ES-I3 (cell line): ENCODE measurements around the gene PLEKHH1.

ENCODE experiments used
- H3K36me3 ChIP-seq: 2 replicates; pipeline ENCODE4 v1.6.1; 2013; ENCODE audit warnings: mild to moderate bottlenecking, low read length, control low read depth, moderate library complexity; ENCODE audit not compliant: insufficient read depth
- H3K4me1 ChIP-seq: 2 replicates; pipeline ENCODE4 v1.6.1; 2013; ENCODE audit warnings: mild to moderate bottlenecking, control low read depth, low read length; ENCODE audit not compliant: insufficient read depth
- H3K9ac ChIP-seq: 2 replicates; pipeline ENCODE4 v1.6.1; 2013; ENCODE audit warnings: low read depth, mild to moderate bottlenecking, low read length, moderate library complexity
- H3K9me3 ChIP-seq: 2 replicates; pipeline ENCODE4 v1.6.1; 2013; ENCODE audit warnings: mild to moderate bottlenecking, low read length, moderate library complexity; ENCODE audit not compliant: control insufficient read depth, insufficient read depth

The PLEKHH1 gene

DNA sequence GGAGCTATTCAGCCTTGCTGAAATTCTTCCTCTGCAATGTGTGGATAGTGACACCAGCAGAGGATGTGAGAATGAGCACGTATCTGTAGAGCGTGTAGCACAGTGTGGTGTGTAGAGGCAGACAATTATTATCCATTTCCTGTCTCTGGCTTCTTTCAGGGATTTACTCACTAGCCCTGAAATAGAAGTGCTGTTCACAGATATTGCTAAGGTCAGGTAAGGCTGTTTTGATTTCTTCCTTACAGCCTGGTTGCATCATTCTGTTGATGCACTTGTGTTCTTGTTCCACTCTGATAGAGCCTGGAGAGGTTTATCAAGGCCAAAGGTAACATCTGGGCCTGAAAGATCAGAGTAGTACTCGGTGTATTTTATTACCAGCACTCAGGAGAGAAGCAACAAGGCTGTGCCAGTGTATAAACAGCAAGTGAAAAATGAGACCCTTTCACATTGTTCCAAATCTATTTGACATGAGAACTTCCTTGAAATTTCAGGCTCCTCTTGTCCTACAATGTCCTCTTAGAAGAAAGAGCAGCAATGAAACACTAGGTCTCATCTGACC is 103.3 kb downstream of the PLEKHH1 start:
- no peak overlapping the region for H3K9ac ChIP-seq
- H3K4me1 ChIP-seq, result no peaks in the 10 kb centered on the region
- no peaks in the 10 kb centered on the region for H3K9me3 ChIP-seq
- H3K36me3 ChIP-seq, result no peaks in the 10 kb centered on the region

DNA sequence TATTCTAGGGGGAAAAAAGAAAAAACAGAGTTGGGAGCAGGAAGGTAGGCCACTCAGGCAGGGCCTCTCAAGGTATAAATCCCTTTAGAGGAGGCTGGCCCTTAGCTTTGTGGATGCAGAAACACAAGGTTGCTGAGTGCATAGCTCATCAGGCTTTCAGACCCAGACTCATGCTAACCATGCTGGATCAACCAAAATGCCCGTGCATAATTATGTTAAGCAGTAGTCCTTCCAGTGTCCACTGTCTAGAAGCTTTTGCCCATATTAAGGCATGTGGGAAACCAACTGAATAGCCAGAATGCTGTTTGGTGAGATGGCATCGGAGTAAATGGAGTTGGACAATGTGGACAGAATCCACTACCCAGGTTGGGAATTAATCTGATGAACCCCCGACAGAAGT is 105.6 kb downstream of the PLEKHH1 start:
- H3K9me3 ChIP-seq, result no peaks in the 10 kb centered on the region
- no peak overlapping the region for H3K9ac ChIP-seq
- H3K36me3 ChIP-seq, result no peaks in the 10 kb centered on the region
- H3K4me1 ChIP-seq, result no peaks in the 10 kb centered on the region
